AG04449 (cell line): Measurements from ENCODE around the gene ARID3A.
"Not testable (repeated sequence)": the region's sequence is repeated elsewhere in the genome, so short reads cannot be mapped to it uniquely, and the experiment has no call there.

ENCODE experiments used
- CTCF ChIA-PET: fragments of 350-600 bp; formaldehyde crosslinking; extraction: SDS; loops from one replicate; lab custom pipeline; 2021; ENCODE audit warnings: antibody characterized with exemption; lab: Yijun Ruan, JAX
- POLR2A ChIA-PET: fragments of 400-600, 350-600 bp; formaldehyde crosslinking; extraction: SDS; loops from one replicate; lab custom pipeline; 2020; ENCODE audit warnings: antibody characterized with exemption, inconsistent platforms; lab: Yijun Ruan, JAX
- DNase-seq: peaks from one replicate; pipeline ENCODE4 v3.0.0-alpha.2; 2010; ENCODE audit warnings: low read depth, low spot score
- H3K4me3 ChIP-seq: 2 replicates; pipeline ENCODE4 v1.5.1; 2011; ENCODE audit warnings: low read depth, mild to moderate bottlenecking, control low read depth, low read length
- CTCF ChIP-seq: IDR thresholded peaks from one replicate; pipeline ENCODE4 v1.5.1; 2011; ENCODE audit warnings: mild to moderate bottlenecking, moderate library complexity, low read length, control low read depth, inconsistent platforms; ENCODE audit not compliant: insufficient read depth; ENCODE audit errors: missing control alignments

Gene ARID3A, protein sequence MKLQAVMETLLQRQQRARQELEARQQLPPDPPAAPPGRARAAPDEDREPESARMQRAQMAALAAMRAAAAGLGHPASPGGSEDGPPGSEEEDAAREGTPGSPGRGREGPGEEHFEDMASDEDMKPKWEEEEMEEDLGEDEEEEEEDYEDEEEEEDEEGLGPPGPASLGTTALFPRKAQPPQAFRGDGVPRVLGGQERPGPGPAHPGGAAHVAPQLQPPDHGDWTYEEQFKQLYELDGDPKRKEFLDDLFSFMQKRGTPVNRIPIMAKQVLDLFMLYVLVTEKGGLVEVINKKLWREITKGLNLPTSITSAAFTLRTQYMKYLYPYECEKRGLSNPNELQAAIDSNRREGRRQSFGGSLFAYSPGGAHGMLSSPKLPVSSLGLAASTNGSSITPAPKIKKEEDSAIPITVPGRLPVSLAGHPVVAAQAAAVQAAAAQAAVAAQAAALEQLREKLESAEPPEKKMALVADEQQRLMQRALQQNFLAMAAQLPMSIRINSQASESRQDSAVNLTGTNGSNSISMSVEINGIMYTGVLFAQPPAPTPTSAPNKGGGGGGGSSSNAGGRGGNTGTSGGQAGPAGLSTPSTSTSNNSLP

GRCh38 chr19:925526-926322 is at the start of gene ARID3A:
TSS of gene ARID3A (plus strand) at chr19:926035. CDS start at chr19:929529, 3,494 bp downstream.
- no peak for TF ChIP-seq CTCF
- H3K4me3 ChIP-seq = peak within 1 kb of the TSS; percentile 85
- ChIA-PET CTCF (interaction anchor here (1.2 to 8.9 kb wide), 2 partner anchors 56 to 82 kb away, joined by 5 to 259 read pairs; partner anchors contain the start of gene WDR18), POLR2A (interaction anchor here (1.7 kb wide), 1 partner anchor 59 kb away, joined by 11 read pairs; the partner anchor contains the start of gene WDR18)
- DNase-seq = no peak

GRCh38 chr19:876089-876488 is 49.7 kb upstream of the ARID3A start:
- H3K4me3 ChIP-seq = no peak overlapping the region
- POLR2A ChIA-PET = no interaction called here
- DNase-seq = no peak
- no peak for TF ChIP-seq CTCF
- CTCF ChIA-PET = no interaction called here

DNA sequence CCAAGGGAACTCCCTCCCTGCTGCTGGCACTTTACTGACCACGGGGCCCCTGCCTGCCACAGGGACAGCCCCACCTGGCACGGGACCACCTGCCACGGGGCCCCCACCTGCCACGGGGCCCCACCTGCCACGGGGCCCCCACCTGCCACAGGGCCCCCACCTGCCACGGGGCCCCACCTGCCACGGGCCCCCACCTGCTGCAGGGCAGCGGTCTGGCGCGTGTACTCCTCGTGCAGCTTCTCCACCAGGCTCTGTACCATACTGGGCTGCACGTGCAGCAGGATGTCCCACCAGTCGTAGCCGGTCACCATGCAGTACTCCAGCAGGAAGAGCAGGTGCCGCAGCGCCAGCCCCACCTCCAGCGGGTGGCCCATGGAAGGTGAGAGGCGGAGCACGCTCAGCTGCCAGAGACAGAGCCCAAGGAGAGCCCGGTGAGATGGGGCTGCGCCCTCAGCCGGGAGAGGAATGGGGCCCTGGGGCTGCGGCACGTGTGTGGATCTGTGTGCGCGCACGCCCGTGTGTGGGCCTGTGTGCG is 49.0 kb upstream of the ARID3A start:
- ChIA-PET CTCF (no interaction called here), POLR2A (no interaction called here)
- TF ChIP-seq CTCF = no peak
- H3K4me3 ChIP-seq = no peak overlapping the region
- no peak for DNase-seq

GRCh38 chr19:877992-878660 is 47.7 kb upstream of the ARID3A start:
- CTCF ChIA-PET, H3K4me3 ChIP-seq, DNase-seq: not testable (repeated sequence)
- POLR2A ChIA-PET = interaction anchor here (1.2 kb wide), 1 partner anchor 15 kb away, joined by 7 read pairs; the partner anchor contains the start of genes MED16 and RNU6-9

- DNase-seq, H3K4me3 ChIP-seq: not testable (repeated sequence)
- POLR2A ChIA-PET = interaction anchor here (0.6 to 1.2 kb wide), 3 partner anchors 13 to 106 kb away, joined by 3 to 7 read pairs (median 3); partner anchors contain the start of genes MED16, RNU6-9 and WDR18
- CTCF ChIA-PET = interaction anchor here (0.9 kb wide), 1 partner anchor 18 kb away, joined by 3 read pairs; no protein-coding TSS in a partner anchor
Measured at GRCh38 chr19:878751-879561, 46.9 kb upstream of the ARID3A start.

DNA sequence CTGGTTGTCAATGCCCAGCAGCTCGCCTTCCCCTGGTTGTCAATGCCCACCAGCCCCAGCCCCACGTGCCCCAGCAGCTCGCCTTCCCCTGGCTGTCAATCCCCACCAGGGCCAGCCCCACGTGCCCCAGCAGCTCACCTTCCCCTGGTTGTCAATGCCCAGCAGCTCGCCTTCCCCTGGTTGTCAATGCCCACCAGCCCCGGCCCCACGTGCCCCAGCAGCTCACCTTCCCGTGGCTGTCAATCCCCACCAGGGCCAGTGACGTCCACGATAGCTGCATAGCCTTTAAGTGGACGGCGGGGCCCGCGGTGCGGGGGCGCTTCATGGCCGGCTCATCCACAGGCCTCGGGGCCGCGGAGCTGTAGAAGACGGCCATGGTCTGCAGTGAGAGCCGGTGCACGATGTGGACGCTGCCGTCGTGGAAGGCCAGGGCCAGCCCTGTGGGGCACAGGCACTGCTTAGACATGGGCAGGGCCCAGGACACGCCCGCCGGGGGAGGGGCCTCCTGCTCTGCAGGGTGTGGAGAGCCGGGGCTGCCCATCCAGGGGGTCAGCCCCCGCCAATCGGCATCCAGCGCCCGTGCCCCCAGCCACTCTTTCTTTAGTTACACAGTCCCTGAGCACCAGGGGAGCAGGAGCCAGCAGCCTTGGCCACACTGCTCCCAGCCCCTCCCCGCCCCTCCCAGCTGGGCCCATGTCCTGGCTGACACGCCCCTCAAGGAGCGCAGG is 46.0 kb upstream of the ARID3A start:
- DNase-seq = no peak
- no peak overlapping the region for H3K4me3 ChIP-seq
- CTCF ChIA-PET = interaction anchor here (0.9 kb wide), 1 partner anchor 17 kb away, joined by 3 read pairs; no protein-coding TSS in a partner anchor
- POLR2A ChIA-PET = interaction anchor here (0.8 kb wide), 1 partner anchor 14 kb away, joined by 3 read pairs; no protein-coding TSS in a partner anchor
- no peak for TF ChIP-seq CTCF
